SK-N-SH (cell line): Measurements from ENCODE around the gene CRYBG1.

Experiments
- CHD2 ChIP-seq: fragments of 150-350 bp; IDR thresholded peaks from 2 replicates; pipeline ENCODE4 v1.6.1; 2018; ENCODE audit warnings: low read length; ENCODE audit not compliant: partially characterized antibody
- EP300 ChIP-seq, 2 experiments: IDR thresholded peaks; 2 replicates each; pipeline versions ENCODE4 v1.4.0 to v1.6.1; 2012; ENCODE audit warnings: borderline replicate concordance in 1 of 2, low read depth in 1 of 2, low read length in 1 of 2
- FOXJ3 ChIP-seq: sonication (generic); formaldehyde crosslinking; IDR thresholded peaks from 2 replicates; pipeline ENCODE4 v1.5.1; 2020; ENCODE audit warnings: mild to moderate bottlenecking, missing genetic modification reagents
- FOXM1 ChIP-seq: IDR thresholded peaks from 2 replicates; pipeline ENCODE4 v1.4.0; 2012; ENCODE audit warnings: low read depth, mild to moderate bottlenecking
- MAX ChIP-seq: IDR thresholded peaks from 2 replicates; pipeline ENCODE4 v1.4.0; 2012; ENCODE audit warnings: low read depth
- POLR2AphosphoS5 ChIP-seq: IDR thresholded peaks from 2 replicates; pipeline ENCODE4 v1.6.1; 2012; ENCODE audit warnings: low read depth, low read length
- RAD21 ChIP-seq: IDR thresholded peaks from 2 replicates; pipeline ENCODE4 v1.6.1; 2012; ENCODE audit warnings: mild to moderate bottlenecking, low read length
- RCOR1 ChIP-seq: fragments of 150-350 bp; IDR thresholded peaks from 2 replicates; pipeline ENCODE4 v1.6.1; 2017; ENCODE audit warnings: antibody characterized with exemption, low read length
- TAF1 ChIP-seq: IDR thresholded peaks from 2 replicates; pipeline ENCODE4 v1.6.1; 2012; ENCODE audit warnings: low read depth, mild to moderate bottlenecking, low read length, moderate library complexity, borderline replicate concordance
- TEAD4 ChIP-seq: IDR thresholded peaks from 2 replicates; pipeline ENCODE4 v1.4.0; 2012; ENCODE audit warnings: mild to moderate bottlenecking, borderline replicate concordance; ENCODE audit not compliant: insufficient read depth
- TF ChIP-seq, protein P1 (sequence below): fragments of 200-600 bp; sonication (generic); IDR thresholded peaks from 2 replicates; pipeline ENCODE4 v1.6.1; 2017; ENCODE audit warnings: antibody characterized with exemption, mild to moderate bottlenecking, moderate library complexity
- TF ChIP-seq, protein P2 (sequence below): fragments of 150-350 bp; IDR thresholded peaks from 2 replicates; pipeline ENCODE4 v1.6.1; 2017; ENCODE audit warnings: antibody characterized with exemption, low read length, low read depth, borderline replicate concordance
- TF ChIP-seq, protein P3 (sequence below): IDR thresholded peaks from 2 replicates; pipeline ENCODE4 v1.4.0; 2012; ENCODE audit warnings: low read depth, borderline replicate concordance

DNA sequence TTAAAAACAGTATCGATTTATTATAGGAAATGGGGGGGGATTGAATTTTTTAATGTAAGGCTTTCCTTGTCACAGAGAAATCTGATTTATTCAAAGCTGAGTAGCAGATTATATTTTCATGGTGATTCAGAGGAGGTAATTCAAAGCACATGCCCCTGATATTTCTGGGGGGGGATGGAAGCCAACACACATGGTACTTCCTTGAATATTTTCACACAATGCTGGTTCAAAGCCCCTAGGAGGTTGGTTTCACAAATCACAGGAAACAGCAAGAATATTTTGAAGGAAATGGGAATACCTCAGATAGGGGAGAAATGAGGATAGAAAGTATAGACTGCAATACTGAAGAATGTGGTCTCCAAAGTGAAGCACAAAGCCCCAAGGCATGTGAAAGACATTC lies 170.0 kb downstream of the CRYBG1 start:
- TF ChIP-seq, protein P1, sequence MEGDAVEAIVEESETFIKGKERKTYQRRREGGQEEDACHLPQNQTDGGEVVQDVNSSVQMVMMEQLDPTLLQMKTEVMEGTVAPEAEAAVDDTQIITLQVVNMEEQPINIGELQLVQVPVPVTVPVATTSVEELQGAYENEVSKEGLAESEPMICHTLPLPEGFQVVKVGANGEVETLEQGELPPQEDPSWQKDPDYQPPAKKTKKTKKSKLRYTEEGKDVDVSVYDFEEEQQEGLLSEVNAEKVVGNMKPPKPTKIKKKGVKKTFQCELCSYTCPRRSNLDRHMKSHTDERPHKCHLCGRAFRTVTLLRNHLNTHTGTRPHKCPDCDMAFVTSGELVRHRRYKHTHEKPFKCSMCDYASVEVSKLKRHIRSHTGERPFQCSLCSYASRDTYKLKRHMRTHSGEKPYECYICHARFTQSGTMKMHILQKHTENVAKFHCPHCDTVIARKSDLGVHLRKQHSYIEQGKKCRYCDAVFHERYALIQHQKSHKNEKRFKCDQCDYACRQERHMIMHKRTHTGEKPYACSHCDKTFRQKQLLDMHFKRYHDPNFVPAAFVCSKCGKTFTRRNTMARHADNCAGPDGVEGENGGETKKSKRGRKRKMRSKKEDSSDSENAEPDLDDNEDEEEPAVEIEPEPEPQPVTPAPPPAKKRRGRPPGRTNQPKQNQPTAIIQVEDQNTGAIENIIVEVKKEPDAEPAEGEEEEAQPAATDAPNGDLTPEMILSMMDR = no peak
- TF ChIP-seq RAD21 (no peak), CHD2 (no peak), FOXM1 (peak; percentile 39; the same call in 1 of the 2 replicates), EP300 (IDR thresholded peaks at IDR 0.05; ENCODE audit: borderline replicate concordance in 1 of 2, low read depth in 1 of 2, low read length in 1 of 2) (peak in 1 of 2 experiments; percentile 87; a peak in 2 of 4 replicates), RCOR1 (no peak), POLR2AphosphoS5 (peak; percentile 42; the same call in 1 of the 2 replicates), TEAD4 (peak; percentile 57; the same call in 1 of the 2 replicates), TAF1 (no peak), MAX (peak; percentile 60), FOXJ3 (CRISPR knock-in tag) (no peak)
- TF ChIP-seq, protein P2, sequence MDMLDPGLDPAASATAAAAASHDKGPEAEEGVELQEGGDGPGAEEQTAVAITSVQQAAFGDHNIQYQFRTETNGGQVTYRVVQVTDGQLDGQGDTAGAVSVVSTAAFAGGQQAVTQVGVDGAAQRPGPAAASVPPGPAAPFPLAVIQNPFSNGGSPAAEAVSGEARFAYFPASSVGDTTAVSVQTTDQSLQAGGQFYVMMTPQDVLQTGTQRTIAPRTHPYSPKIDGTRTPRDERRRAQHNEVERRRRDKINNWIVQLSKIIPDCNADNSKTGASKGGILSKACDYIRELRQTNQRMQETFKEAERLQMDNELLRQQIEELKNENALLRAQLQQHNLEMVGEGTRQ = no peak
- TF ChIP-seq, protein P3, sequence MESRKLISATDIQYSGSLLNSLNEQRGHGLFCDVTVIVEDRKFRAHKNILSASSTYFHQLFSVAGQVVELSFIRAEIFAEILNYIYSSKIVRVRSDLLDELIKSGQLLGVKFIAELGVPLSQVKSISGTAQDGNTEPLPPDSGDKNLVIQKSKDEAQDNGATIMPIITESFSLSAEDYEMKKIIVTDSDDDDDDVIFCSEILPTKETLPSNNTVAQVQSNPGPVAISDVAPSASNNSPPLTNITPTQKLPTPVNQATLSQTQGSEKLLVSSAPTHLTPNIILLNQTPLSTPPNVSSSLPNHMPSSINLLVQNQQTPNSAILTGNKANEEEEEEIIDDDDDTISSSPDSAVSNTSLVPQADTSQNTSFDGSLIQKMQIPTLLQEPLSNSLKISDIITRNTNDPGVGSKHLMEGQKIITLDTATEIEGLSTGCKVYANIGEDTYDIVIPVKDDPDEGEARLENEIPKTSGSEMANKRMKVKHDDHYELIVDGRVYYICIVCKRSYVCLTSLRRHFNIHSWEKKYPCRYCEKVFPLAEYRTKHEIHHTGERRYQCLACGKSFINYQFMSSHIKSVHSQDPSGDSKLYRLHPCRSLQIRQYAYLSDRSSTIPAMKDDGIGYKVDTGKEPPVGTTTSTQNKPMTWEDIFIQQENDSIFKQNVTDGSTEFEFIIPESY = no peak
